ENCODE measurements around the gene CCL22.

Gene CCL22

GRCh38 chr16:57345021-57345420 is 13.6 kb upstream of the CCL22 start:
- H3K4me3 ChIP-seq (ENCODE audit: low read depth, low read length) = no peak overlapping the region
- no peak for DNase-seq (ENCODE audit: low read depth)

- no peak for DNase-seq (ENCODE audit: low read depth)
- no peak overlapping the region for H3K4me3 ChIP-seq (ENCODE audit: low read depth, low read length)
Observed at GRCh38 chr16:57345666-57346204, 12.8 kb upstream of the CCL22 start.

GRCh38 chr16:57347858-57348257 is 10.7 kb upstream of the CCL22 start:
- no peak for DNase-seq (ENCODE audit: low read depth)

GRCh38 chr16:57348327-57348726 is 10.3 kb upstream of the CCL22 start:
- DNase-seq (ENCODE audit: low read depth) = no peak
- no peak overlapping the region for H3K4me3 ChIP-seq (ENCODE audit: low read depth, low read length)

More at GRCh38 chr16:57347858-57348257, 10.7 kb upstream of the CCL22 start:
- no peak overlapping the region for H3K4me3 ChIP-seq (ENCODE audit: low read depth, low read length)

DNA sequence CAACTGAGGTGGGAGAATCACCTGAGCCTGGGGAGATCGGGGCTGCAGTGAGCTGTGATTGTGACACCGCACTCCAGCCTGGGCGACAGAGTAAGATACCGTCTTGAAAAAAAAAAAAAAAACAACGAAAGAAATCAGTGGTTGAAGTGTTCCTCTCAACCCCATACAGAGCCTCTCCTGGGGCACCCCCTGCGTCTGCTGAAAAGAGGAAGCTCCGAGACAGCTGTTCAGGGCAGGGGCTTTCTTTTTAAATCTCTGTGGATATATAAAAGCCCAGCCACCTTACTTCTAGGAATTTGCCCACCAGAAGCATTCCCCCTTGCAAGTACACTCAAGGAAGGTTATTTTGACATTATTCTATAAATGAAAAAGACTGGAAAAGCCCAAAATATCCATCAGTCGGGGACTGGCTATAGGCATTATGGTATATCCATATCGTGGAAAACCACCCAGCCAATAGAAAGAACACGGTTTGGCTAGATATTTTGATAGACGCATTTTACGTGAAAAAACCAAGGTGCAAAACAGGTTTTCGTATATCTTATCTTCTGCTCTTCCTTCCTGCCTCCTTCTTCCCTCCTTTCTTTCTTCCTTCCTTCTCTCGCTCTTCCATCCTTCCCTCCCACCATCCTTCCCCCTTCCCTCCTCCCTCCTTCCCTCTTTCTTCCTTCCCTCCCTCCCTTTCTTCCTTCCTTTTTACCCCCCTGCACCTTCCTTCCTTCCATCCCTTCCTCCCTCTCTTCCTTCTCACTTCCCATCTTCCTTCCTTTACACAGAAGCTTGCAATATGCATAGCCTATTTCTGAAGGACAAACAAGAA is 9.2 kb upstream of the CCL22 start:
- H3K4me3 ChIP-seq (ENCODE audit: low read depth, low read length) = no peak overlapping the region
- DNase-seq (ENCODE audit: low read depth) = no peak

DNA sequence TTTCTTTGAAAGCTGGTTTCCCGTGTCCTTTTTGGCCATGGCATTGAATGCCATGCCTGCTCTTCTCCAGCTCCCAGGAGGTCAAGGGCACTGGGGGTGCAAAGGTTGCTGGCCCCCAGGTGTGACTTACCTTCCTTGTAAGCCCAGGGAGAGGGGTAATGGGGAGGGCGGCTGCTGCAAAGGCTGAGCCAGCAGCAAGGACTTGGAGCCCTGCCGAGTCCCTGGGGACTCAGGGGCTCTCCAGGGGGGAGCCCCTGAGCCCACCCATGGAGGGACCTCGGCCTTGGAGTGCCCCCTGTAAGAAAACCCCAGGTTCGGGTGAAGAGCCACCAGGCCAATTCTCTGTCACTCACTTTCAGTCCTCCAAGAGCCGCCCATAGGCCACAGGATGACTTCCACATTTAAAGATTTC is 5.9 kb upstream of the CCL22 start:
- no peak overlapping the region for H3K4me3 ChIP-seq (ENCODE audit: low read depth, low read length)
- DNase-seq (ENCODE audit: low read depth) = no peak

GRCh38 chr16:57354311-57354710 is 4.3 kb upstream of the CCL22 start:
- H3K4me3 ChIP-seq (ENCODE audit: low read depth, low read length) = no peak overlapping the region
- no peak for DNase-seq (ENCODE audit: low read depth)

DNA sequence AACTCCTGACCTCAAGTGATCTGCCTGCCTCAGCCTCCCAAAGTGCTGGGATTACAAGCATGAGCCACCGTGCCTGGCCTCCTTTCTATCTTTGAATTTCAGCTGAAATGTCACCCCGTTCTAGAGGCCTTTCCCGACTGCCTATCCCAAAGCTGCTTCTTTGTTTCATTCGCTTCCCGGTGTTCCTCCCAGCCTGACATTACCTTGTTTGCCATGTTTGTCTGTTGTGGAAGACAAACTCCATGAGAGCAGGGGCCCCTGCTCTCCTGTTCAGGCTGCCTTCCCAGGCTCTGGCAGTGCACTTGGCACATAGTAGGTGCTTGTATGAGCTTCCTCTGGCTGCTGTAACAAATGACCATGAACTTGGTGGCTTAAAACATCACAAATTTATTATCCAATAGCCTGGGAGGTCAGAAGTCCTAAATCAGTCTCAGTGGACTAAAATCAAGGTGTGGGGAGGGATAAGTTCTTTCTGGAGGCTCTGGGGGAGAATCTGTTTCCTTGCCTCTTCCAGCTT is 2.6 kb upstream of the CCL22 start:
- no peak overlapping the region for H3K4me3 ChIP-seq (ENCODE audit: low read depth, low read length)
- no peak for DNase-seq (ENCODE audit: low read depth)

- H3K4me3 ChIP-seq (ENCODE audit: low read depth, low read length) = no peak overlapping the region
- DNase-seq (ENCODE audit: low read depth) = no peak
Observed at GRCh38 chr16:57356547-57356946, 2.0 kb upstream of the CCL22 start.

DNA sequence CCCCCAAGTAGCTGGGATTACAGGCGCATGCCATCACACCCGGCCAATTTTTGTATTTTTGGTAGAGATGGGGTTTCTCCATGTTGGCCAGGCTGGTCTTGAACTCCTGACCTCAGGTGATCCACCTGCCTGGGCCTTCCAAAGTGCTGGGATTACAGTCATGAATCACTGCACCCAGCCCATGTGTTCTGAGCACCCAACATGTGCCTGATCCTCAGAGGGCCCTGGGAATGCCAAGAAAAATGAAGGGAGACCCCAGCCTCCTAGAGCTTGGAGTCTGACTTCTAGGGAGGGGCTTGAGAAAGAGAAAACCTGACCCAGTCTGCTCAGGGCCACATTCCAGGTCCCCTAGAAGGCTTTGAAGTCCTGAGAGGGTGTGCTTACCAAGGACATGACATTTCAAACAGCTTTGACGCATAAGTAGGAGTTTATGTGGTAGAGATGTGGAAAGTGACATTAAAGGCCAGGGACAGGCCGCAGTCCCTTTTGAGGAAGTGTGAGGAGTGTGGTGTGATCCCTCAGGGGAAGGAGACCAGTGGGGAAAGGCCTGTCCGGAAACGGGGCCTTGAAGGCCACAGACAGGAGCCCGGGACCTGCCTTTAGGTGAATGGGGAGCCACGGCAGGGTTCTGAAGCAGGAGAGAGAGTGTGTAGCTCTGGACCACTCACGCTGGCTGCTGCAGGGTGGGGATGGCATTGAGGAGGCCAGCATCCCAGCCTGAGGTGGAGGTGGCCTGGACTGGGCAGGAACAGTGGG is 1.1 kb upstream of the CCL22 start:
- no peak for DNase-seq (ENCODE audit: low read depth)
- H3K4me3 ChIP-seq (ENCODE audit: low read depth, low read length) = no peak overlapping the region

DNA sequence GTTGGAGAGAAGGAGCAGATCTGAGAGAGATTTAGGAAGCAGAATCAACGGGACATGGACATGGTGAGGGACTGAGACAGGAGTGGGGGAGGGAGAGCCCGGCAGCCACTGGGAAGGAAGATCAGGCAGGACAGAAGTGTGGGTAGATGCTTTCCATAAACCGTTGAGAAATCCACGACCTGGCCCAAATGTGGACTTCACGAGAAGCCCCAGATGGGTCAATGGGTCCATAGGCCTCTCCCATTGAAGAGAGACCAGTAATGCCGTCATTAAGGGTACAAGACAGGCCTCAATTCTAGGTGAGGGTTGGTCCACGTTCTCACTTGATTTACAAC is 530 bp upstream of the CCL22 start:
- H3K4me3 ChIP-seq (ENCODE audit: low read depth, low read length) = no peak overlapping the region
- no peak for DNase-seq (ENCODE audit: low read depth)

- H3K4me3 ChIP-seq (ENCODE audit: low read depth, low read length) = no peak overlapping the region
- no peak for DNase-seq (ENCODE audit: low read depth)
Observed at GRCh38 chr16:57360321-57360935, 1.8 kb downstream of the CCL22 start.

GRCh38 chr16:57361404-57361803 is 2.8 kb downstream of the CCL22 start:
- DNase-seq (ENCODE audit: low read depth) = no peak

GRCh38 chr16:57364143-57364542 is 5.6 kb downstream of the CCL22 start:
- no peak overlapping the region for H3K4me3 ChIP-seq (ENCODE audit: low read depth, low read length)
- DNase-seq (ENCODE audit: low read depth) = no peak

More at GRCh38 chr16:57361404-57361803, 2.8 kb downstream of the CCL22 start:
- H3K4me3 ChIP-seq (ENCODE audit: low read depth, low read length) = no peak overlapping the region

DNA sequence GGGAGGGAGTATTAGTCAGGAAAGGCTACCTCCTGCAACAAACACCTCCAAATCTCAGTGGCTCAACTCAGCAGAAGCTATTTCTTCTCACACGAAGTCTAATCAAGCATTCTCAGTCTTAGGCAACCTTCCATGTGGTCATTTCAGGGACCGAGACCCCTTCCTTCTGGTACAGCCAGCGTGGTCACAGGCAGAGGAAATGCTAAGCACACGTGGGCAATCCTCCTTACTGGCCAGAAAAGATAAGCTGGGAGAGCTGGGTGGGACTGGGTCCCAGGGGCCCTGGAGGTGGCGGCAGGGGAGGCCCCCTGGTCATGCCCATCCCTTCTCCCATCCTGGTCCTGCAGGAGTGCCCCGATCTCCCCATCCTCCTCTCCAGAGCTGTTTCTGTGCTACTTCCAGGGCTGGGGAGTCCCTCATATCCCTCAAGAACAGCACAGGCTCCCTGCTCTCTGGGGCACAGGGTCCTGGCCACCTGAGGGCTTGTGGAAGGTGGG is 8.0 kb downstream of the CCL22 start:
- no peak overlapping the region for H3K4me3 ChIP-seq (ENCODE audit: low read depth, low read length)
- DNase-seq (ENCODE audit: low read depth) = no peak

DNA sequence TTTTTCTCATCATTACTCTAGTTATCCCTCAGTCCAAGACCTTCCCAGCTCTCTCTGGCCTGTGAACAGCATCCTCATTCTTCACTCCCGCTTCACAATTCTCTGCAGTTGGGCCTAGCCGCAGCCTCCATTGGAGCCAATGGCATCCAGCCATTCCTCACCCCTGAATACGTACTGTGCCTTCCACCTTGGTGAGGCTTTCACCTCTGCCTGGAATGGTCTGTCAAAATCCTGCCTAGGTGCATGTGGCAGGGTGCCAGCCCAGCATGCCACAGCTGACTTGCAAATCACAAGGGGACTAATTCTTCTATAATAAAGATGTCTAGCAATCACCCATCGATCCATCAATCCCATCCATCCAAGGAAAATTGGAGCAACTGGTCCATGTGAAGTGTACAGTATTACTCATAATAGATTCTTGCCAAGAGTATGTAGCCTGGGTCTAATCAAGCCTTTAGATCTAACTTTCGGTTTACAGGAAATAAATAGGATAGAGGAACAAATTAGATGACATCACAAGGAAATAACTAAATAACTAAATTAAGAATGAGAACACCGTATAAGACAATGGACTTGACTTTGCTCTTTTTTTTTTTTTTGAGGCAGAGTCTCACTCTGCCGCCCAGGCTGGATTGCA is 8.7 kb downstream of the CCL22 start:
- no peak overlapping the region for H3K4me3 ChIP-seq (ENCODE audit: low read depth, low read length)

GRCh38 chr16:57371494-57372371 is 13.2 kb downstream of the CCL22 start:
- H3K4me3 ChIP-seq (ENCODE audit: low read depth, low read length) = peak overlapping the region; percentile 25

More for the DNA sequence above, 8.7 kb downstream of the CCL22 start:
- no peak for DNase-seq (ENCODE audit: low read depth)

GRCh38 chr16:57372372-57373116 is 14.0 kb downstream of the CCL22 start, which contains the start of gene CX3CL1:
CX3CL1 (plus strand) TSS chr16:57372490; CDS start chr16:57372569, 79 bp downstream.
- H3K4me3 ChIP-seq (ENCODE audit: low read depth, low read length) = peak within 1 kb of the TSS; percentile 25
- no peak for DNase-seq (ENCODE audit: low read depth)

More at GRCh38 chr16:57371494-57372371, 13.2 kb downstream of the CCL22 start:
- no peak for DNase-seq (ENCODE audit: low read depth)
